SK-N-MC (cell line): ENCODE data around the gene PLEKHM1.
"Not testable (repeated sequence)": the region's sequence is repeated elsewhere in the genome, so short reads cannot be mapped to it uniquely, and the experiment has no call there.

Experiments
- EZH2 ChIP-seq: fragments of 200-600 bp; sonication (generic); IDR thresholded peaks from one replicate; pipeline ENCODE4 v1.6.1; 2017; ENCODE audit warnings: antibody characterized with exemption
- POLR2AphosphoS5 ChIP-seq: IDR thresholded peaks from 2 replicates; pipeline ENCODE4 v1.6.1; 2012; ENCODE audit warnings: mild to moderate bottlenecking, low read depth, low read length, borderline replicate concordance

DNA sequence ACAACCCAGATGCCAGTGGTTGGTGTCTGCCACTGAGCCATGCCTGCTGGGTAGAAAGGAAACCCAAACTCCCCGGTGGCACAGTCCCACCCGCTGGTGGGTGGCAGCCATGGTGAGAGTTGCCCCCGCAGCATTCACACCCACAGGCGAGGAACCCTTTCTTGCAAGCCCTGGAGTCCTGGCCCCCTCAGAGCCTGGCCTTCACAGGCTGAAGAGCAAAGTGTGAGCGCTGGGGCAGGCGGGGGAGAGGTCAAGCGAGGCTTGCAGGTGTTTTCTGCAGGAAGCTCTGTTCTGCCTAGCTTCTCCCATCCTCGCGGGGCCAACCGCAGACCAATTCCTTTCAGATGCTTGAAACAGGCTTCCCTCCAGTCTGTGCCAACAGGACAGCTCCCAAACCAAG lies 38.9 kb downstream of the PLEKHM1 start:
- TF ChIP-seq POLR2AphosphoS5, EZH2: not testable (repeated sequence)
